Measurements from ENCODE around the gene TAF4.

TAF4 gene

GRCh38 chr20:62018437-62019143, 47.1 kb downstream of the TAF4 start:
- no peaks in the 10 kb centered on the region for H3K9me3 ChIP-seq (ENCODE audit: control insufficient read depth, low read length)
- no peak overlapping the region for H3K4me3 ChIP-seq (ENCODE audit: extremely low read depth, insufficient read depth, low read length, poor library complexity, severe bottlenecking)
- H3K27ac ChIP-seq (ENCODE audit: low read depth, low read length, severe bottlenecking): no peak overlapping the region
- no peaks in the 10 kb centered on the region for H3K36me3 ChIP-seq (ENCODE audit: control insufficient read depth, insufficient read depth, low read length)
- 91 to 93% methylated on average over 21 of the region's 23 CpGs for WGBS, 2 experiments (ENCODE audit: insufficient coverage in 2 of 2)
- peaks cover 4% of the 10 kb centered on the region for H3K4me1 ChIP-seq (ENCODE audit: control insufficient read depth, insufficient read depth, low read length, poor library complexity, severe bottlenecking)

DNA sequence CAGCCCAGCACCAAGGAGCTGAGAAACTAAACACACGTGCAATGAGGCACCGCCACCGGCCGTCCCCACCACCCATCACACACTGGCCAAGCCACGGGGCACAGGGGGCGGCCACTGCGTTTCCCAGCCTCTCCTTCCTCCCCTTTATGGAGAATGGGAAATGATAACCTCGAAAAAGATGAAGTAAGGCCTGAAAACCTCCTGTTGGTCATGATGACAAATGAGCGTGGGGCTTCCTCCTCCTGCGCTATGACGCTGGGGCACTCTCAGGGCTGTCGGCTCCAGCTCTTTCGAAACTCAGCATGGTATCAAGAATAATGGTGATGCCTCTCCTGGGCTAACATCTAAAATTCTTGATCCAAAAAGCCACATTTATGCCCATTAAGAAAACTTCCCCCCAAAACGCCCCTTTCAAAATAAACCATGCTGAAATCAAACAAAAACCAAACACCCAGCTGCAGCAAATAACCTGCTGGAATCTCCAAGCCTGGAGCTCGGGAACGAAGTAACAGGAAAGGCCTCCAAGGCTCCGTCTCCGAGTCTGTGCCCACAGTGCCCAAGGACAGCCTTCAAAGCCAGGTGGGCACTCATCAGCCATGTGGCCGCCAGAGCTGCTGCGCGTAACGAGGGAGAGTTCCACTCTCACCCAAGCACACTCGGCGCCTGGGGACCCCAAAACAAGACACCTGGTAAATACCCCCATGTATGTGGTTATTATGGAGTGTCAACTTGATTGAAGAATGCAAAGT, 50.0 kb downstream of the TAF4 start:
- Histone ChIP-seq H3K4me3 (ENCODE audit: extremely low read depth, insufficient read depth, low read length, poor library complexity, severe bottlenecking) (no peak overlapping the region), H3K9me3 (ENCODE audit: control insufficient read depth, low read length) (no peaks in the 10 kb centered on the region), H3K27ac (ENCODE audit: low read depth, low read length, severe bottlenecking) (no peak overlapping the region), H3K36me3 (ENCODE audit: control insufficient read depth, insufficient read depth, low read length) (peaks cover 9% of the 10 kb centered on the region), H3K4me1 (ENCODE audit: control insufficient read depth, insufficient read depth, low read length, poor library complexity, severe bottlenecking) (no peaks in the 10 kb centered on the region)
- WGBS, 2 experiments (ENCODE audit: insufficient coverage in 2 of 2): 95% methylated on average over 13 to 16 of the region's 24 CpGs

DNA sequence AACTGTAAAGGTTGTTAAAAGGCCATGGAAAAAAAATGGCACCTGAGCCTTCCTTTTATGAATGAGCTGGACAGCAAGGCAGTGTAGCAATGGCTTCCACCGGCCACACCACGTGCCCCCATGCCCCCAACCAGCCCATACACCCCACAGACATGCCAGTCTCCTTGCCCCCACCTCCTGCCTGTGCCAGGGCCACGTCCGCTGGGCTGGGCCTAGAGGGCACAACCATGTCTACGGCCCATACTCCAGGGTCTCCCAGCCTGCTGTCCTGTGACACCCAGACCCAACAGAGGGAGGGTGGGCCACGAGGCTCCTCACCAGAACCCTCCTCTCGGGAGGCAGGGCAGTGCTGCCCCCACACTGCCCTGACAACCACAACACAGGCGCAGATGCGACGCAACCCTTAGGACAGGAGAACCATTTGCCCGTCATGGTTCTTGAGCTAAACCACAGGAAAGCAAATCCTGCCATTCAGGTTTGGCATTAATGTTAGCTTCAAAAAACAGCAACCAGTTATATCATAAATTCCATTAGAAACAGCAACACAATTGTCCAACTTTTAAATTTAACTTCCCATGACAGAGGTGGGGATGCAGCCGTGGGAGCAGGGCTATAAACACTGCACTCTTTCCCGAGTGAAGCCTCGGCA, 50.7 kb downstream of the TAF4 start:
- WGBS, 2 experiments (ENCODE audit: insufficient coverage in 2 of 2): 81 to 93% methylated on average over 6 to 14 of the region's 14 CpGs
- H3K36me3 ChIP-seq (ENCODE audit: control insufficient read depth, insufficient read depth, low read length): peaks cover 9% of the 10 kb centered on the region
- H3K4me1 ChIP-seq (ENCODE audit: control insufficient read depth, insufficient read depth, low read length, poor library complexity, severe bottlenecking): no peaks in the 10 kb centered on the region
- H3K9me3 ChIP-seq (ENCODE audit: control insufficient read depth, low read length): no peaks in the 10 kb centered on the region
- H3K27ac ChIP-seq (ENCODE audit: low read depth, low read length, severe bottlenecking): no peak overlapping the region
- no peak overlapping the region for H3K4me3 ChIP-seq (ENCODE audit: extremely low read depth, insufficient read depth, low read length, poor library complexity, severe bottlenecking)

DNA sequence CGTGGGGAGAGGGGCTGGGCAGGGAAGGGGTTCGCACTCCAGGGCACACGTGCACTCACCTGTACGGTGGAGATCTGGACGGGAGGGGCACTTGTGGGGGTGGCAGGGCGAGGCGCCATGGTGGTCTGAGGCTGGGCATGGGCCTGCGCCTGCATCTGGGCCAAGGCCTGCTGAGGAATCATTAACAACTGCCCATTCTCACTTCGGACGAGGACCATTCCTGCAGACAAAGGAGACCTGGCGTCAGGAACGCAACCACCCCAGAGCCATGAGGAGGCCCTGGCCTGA, 51.2 kb downstream of the TAF4 start:
- H3K9me3 ChIP-seq (ENCODE audit: control insufficient read depth, low read length): no peaks in the 10 kb centered on the region

DNA sequence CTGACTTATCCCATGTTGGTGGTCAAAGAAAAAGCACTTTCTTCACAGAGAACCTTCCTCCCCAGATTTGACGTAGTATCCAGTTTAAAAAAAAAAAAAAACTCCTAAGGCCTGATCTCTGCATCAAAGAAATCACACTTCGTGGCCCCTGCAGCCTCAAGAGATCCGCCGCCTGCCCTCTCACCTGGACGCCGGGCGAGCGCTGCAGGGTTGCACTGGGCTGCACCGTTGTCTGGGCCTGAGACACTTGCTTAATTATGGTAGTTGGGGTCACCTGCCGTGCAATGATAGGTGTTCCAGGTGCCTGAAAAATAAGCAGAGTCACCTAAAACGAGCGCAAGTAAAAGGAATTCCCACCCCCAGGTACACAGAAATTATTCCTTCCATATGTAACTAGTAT, 53.0 kb downstream of the TAF4 start:
- no peaks in the 10 kb centered on the region for H3K4me1 ChIP-seq (ENCODE audit: control insufficient read depth, insufficient read depth, low read length, poor library complexity, severe bottlenecking)
- H3K27ac ChIP-seq (ENCODE audit: low read depth, low read length, severe bottlenecking): no peak overlapping the region
- H3K4me3 ChIP-seq (ENCODE audit: extremely low read depth, insufficient read depth, low read length, poor library complexity, severe bottlenecking): no peak overlapping the region
- WGBS, 2 experiments (ENCODE audit: insufficient coverage in 2 of 2): 97% methylated on average over 5 to 12 of the region's 12 CpGs
- no peaks in the 10 kb centered on the region for H3K9me3 ChIP-seq (ENCODE audit: control insufficient read depth, low read length)
- H3K36me3 ChIP-seq (ENCODE audit: control insufficient read depth, insufficient read depth, low read length): peaks cover 31% of the 10 kb centered on the region

More for the DNA sequence above, 51.2 kb downstream of the TAF4 start:
- Histone ChIP-seq H3K36me3 (ENCODE audit: control insufficient read depth, insufficient read depth, low read length) (peaks cover 14% of the 10 kb centered on the region), H3K27ac (ENCODE audit: low read depth, low read length, severe bottlenecking) (no peak overlapping the region), H3K4me3 (ENCODE audit: extremely low read depth, insufficient read depth, low read length, poor library complexity, severe bottlenecking) (no peak overlapping the region), H3K4me1 (ENCODE audit: control insufficient read depth, insufficient read depth, low read length, poor library complexity, severe bottlenecking) (no peaks in the 10 kb centered on the region)
- 95 to 96% methylated on average over 9 to 12 of the region's 12 CpGs for WGBS, 2 experiments (ENCODE audit: insufficient coverage in 2 of 2)

- Histone ChIP-seq H3K36me3 (ENCODE audit: control insufficient read depth, insufficient read depth, low read length) (peaks cover 35% of the 10 kb centered on the region), H3K9me3 (ENCODE audit: control insufficient read depth, low read length) (no peaks in the 10 kb centered on the region), H3K27ac (ENCODE audit: low read depth, low read length, severe bottlenecking) (no peak overlapping the region), H3K4me3 (ENCODE audit: extremely low read depth, insufficient read depth, low read length, poor library complexity, severe bottlenecking) (no peak overlapping the region), H3K4me1 (ENCODE audit: control insufficient read depth, insufficient read depth, low read length, poor library complexity, severe bottlenecking) (no peaks in the 10 kb centered on the region)
- WGBS, 2 experiments (ENCODE audit: insufficient coverage in 2 of 2): 92 to 95% methylated on average over 19 to 25 of the region's 27 CpGs
Measured at GRCh38 chr20:62011938-62012534, 53.6 kb downstream of the TAF4 start.

DNA sequence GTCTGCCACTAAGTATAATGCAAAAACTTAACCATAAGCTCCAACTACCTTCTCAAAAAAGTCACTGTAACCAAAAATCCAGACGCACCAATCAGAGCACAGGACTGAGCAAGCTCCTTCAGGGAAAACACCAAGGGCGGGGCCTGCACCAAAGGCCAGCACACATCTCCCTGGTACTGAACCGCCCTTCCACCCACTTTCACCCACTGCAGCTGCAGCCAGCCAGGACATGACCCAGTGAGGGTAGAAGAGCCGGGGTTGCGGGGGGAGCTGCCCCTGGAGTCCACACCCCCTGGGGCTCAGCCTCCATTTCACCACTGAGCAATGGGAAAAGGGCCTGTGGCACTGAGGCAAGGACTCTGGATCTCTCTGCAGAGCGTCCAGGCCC, 54.3 kb downstream of the TAF4 start:
- H3K4me1 ChIP-seq (ENCODE audit: control insufficient read depth, insufficient read depth, low read length, poor library complexity, severe bottlenecking): no peaks in the 10 kb centered on the region
- 85 to 90% methylated on average over 4 of the region's 6 CpGs for WGBS, 2 experiments (ENCODE audit: insufficient coverage in 2 of 2)
- no peak overlapping the region for H3K27ac ChIP-seq (ENCODE audit: low read depth, low read length, severe bottlenecking)
- H3K4me3 ChIP-seq (ENCODE audit: extremely low read depth, insufficient read depth, low read length, poor library complexity, severe bottlenecking): no peak overlapping the region
- H3K9me3 ChIP-seq (ENCODE audit: control insufficient read depth, low read length): no peaks in the 10 kb centered on the region
- peaks cover 35% of the 10 kb centered on the region for H3K36me3 ChIP-seq (ENCODE audit: control insufficient read depth, insufficient read depth, low read length)

GRCh38 chr20:62010551-62011402, 54.9 kb downstream of the TAF4 start:
- no peak overlapping the region for H3K4me3 ChIP-seq (ENCODE audit: extremely low read depth, insufficient read depth, low read length, poor library complexity, severe bottlenecking)

DNA sequence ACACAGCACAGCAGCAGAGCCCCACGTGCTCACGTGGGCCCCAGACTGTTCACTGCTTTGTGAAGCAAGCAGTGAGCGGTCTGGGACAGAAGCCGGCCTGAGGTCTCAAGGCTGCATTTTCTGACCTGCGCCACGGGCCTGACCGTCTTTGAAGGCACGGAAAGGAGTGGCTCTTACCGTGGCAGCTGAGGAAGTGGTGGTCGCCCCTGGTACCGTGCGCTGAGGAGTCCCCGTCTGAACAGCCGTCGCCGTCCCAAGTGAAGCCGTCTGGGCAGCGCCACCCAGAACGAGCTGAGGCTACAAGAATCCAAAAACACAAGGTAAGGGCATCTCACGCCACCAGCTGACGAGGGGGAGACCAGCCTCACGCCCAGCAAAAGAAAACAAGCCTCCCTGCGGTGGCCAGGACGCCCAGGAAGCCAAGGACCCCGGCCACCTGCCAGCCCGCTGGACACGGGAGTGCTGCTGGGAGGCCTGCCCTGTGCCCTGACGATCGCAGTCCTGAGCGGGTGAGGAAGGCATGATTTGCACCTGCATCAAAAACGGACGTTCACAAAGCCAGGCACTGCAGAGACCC, 55.7 kb downstream of the TAF4 start:
- Histone ChIP-seq H3K4me1 (ENCODE audit: control insufficient read depth, insufficient read depth, low read length, poor library complexity, severe bottlenecking) (no peaks in the 10 kb centered on the region), H3K27ac (ENCODE audit: low read depth, low read length, severe bottlenecking) (no peak overlapping the region), H3K36me3 (ENCODE audit: control insufficient read depth, insufficient read depth, low read length) (peaks cover 38% of the 10 kb centered on the region), H3K9me3 (ENCODE audit: control insufficient read depth, low read length) (no peaks in the 10 kb centered on the region), H3K4me3 (ENCODE audit: extremely low read depth, insufficient read depth, low read length, poor library complexity, severe bottlenecking) (no peak overlapping the region)
- 89 to 93% methylated on average over 30 to 32 of the region's 32 CpGs for WGBS, 2 experiments (ENCODE audit: insufficient coverage in 2 of 2)

More at GRCh38 chr20:62010551-62011402, 54.9 kb downstream of the TAF4 start:
- H3K9me3 ChIP-seq (ENCODE audit: control insufficient read depth, low read length): no peaks in the 10 kb centered on the region
- H3K36me3 ChIP-seq (ENCODE audit: control insufficient read depth, insufficient read depth, low read length): peaks cover 35% of the 10 kb centered on the region
- no peak overlapping the region for H3K27ac ChIP-seq (ENCODE audit: low read depth, low read length, severe bottlenecking)
- 18 to 54% methylated on average over 3 to 6 of the region's 13 CpGs for WGBS, 2 experiments (ENCODE audit: insufficient coverage in 2 of 2)
- no peaks in the 10 kb centered on the region for H3K4me1 ChIP-seq (ENCODE audit: control insufficient read depth, insufficient read depth, low read length, poor library complexity, severe bottlenecking)

DNA sequence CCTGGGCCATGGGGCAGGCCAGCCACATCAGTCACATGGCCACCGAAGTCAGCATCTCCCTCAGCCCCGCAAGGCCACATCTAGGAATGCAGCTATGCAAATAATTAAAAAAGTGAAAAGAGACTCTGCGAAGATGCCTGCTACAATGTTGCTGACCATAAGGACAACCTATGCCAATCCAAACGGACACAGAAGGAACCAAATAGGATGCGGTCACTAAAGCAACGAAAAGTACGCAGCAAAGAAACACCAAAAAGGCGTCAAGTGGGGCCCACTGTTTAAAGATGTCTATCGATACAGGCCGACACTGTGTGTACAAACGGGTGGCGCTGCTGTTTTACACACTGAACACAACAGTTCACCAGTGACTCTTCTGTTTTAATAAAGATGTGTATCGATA, 56.4 kb downstream of the TAF4 start:
- no peak overlapping the region for H3K4me3 ChIP-seq (ENCODE audit: extremely low read depth, insufficient read depth, low read length, poor library complexity, severe bottlenecking)
- no peak overlapping the region for H3K27ac ChIP-seq (ENCODE audit: low read depth, low read length, severe bottlenecking)
- WGBS, 2 experiments (ENCODE audit: insufficient coverage in 2 of 2): 97% methylated on average over 10 to 13 of the region's 13 CpGs
- no peaks in the 10 kb centered on the region for H3K9me3 ChIP-seq (ENCODE audit: control insufficient read depth, low read length)
- no peaks in the 10 kb centered on the region for H3K4me1 ChIP-seq (ENCODE audit: control insufficient read depth, insufficient read depth, low read length, poor library complexity, severe bottlenecking)
- H3K36me3 ChIP-seq (ENCODE audit: control insufficient read depth, insufficient read depth, low read length): peaks cover 44% of the 10 kb centered on the region

Measured in mesodermal cell (in vitro differentiated cells).